Activated CD4-positive, CD25-positive, alpha-beta regulatory T cell treated with anti-CD3 and anti-CD28 coated beads, Interleukin-2, amount 50 U/mL, for 72 hours (primary cell): Measurements from ENCODE around the gene RNF215.
"Not testable (repeated sequence)": the region's sequence is repeated elsewhere in the genome, so short reads cannot be mapped to it uniquely, and the experiment has no call there.

Experiments
- DNase-seq: peaks from one replicate; pipeline ENCODE4 v3.0.0; 2021

The RNF215 gene

DNA sequence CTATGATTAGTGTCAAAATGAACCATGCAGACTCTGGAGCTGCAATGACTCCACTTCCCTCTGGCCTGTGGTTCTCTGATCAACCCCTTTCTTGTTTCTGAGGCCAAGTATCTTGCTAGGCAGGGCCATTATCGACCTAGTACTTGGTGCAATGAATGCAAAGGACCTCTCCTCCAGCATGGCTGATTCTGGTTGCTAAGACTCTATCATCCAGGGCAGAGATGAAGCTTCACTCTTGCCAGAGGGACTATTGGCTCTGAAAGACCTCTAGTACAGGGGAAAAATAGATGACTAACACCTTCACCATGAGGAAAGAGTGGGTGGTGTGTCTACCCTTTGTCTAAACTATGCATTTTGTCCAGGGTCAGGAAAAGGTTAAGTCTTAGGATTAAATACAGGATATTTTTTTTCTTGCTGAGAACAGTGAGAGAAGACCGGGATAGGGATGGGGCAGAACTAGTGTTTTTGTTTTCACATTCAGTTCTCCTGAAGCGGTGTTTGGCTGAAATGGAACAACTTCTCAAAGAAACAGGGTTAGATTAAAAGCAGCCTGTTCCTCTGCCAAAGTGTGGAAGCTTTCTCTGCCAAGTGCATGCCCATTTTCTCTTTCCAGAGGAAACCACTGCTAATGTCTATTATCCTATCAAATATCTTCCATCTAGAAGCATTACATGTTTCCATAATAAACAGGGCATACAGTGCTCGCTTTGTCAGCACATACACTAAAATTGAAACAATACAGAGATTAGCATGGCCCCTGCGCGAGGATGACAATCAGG lies 33.3 kb upstream of the RNF215 start:
- no peak for DNase-seq

DNA sequence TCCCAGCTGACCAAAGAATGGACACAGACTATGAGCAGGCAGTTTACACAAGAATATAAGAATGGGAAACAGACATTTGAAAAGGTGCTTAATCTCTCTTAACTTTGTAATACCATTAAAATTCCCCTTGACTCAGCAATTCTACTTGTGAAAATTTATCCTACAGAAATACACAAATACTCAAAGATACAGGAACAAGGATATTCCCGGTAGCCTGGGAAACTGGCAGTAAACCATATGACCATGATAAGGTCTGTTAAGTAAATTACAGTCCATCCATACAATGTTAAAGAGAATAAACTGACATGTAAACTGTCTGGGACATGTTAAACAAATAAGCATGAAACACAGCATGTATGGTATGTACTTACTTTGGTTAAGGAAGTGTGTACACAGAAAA lies 29.6 kb upstream of the RNF215 start:
- DNase-seq, result no peak

DNA sequence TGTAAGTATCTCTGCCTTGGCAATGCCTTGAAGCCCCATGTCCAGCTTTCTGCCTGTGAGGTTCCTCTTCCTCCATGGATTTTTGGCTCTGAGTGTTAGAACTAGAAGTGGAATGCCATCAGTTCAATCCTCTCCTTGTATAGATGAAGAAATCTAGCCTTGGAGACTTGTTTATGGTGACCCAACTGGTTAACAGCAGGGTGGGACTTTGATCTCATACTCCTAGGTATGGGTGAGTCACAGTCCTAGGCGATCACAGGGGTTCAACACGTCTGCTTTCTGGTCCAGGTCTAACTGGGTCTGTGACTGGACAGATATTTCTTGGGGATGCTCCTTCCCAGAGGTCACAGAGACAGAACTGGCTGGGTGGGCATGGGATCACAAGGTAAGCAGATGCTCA lies 29.2 kb upstream of the RNF215 start:
- no peak for DNase-seq

DNA sequence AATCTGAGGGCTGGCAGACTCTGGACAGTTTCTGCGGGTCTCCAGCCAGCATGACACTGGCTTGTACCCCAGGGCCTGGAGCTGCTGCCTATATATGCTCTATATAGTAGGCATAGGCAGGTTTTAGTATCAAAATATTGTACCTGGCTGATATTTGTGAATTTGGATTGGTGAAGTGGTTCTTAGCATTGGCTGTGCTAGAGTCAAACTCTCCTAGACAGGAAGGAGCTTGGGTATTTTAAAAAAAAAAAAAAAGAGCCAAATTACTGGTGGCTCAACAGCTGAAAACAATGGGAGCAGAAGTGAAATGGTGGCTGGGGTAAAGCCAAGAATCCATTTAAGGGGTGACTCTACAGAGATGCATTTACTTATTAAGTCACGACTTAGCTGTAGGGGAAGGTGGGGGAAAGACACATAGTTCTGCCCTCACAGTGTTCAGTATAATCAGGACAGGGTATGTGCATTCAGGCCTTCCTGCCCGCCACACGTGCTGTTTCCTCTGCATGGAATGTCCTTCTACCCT lies 27.4 kb upstream of the RNF215 start:
- DNase-seq, result no peak

DNA sequence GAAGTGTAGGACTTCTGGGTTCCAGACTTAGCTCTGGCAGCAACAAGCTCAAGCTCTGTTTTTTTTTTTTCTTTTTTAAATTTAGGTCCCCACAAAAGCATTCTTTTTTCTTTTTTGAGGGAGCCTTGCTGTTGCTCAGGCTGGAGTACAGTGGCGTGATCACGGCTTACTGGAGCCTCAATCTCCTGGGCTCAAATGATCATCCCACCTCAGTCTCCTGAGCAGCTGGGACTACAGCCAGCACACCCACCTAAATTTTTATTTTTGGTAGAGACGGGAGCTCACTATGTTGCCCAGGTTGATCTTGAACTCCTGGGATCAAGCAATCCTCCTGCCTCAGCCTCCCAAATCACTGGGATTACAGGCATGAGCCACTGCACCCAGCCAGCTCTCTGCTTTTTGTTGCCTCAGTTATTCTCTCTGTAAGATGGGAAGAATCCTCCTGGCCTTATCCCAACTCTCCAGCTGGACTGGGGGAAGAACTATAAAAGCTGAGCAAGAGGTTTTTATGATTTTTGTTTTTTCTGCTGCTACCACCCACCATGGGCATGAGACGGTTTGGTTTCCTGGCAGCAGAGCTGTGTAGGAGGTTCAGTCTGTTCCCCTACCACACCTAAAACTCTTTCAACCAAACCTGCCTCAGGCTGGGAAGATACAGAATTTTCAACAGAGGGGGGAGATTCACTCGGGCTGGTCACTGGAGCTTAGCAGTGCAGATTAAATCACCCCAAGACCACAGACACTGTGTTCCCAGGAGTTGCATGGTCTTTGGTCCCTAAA lies 26.7 kb upstream of the RNF215 start:
- DNase-seq, result no peak

DNA sequence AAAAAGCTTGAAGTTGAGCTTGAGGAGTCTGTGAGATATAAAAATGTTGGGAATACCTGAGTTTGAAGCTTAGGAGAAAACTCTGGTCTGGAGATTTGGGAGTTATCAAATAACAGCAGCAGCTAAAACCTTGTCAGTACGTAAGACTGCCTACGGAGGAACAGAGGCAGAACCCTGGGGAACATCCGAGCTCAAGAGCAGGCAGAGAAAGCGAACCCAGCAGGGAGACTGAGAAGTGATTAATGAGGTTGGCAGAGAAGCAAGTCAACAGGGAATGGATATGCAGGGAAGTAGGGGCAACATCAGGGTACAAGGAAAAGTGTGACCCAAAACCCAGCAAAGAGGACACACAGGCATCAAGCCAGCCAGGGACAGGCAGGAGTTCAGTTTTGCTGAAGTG lies 25.8 kb upstream of the RNF215 start:
- DNase-seq, result no peak

DNA sequence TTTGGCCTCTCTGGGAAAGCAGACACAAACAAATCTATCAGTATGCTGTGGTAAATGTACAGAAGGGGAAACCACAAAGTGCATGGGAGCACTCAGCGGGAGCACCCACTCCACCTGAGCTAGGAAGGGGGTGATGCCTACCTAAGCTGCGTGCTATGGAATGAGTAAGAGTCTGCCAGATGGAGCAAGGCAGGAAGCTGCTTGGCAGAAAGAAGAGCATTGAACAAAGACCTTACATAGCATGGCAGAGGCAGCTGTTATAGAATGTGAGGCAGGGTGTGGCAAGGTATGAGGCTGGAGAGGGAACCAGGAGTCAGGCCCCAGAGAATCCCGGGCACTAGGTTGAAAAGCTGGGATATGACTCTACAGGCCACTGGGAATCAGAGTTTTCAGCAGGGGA lies 24.6 kb upstream of the RNF215 start:
- DNase-seq, result no peak

DNA sequence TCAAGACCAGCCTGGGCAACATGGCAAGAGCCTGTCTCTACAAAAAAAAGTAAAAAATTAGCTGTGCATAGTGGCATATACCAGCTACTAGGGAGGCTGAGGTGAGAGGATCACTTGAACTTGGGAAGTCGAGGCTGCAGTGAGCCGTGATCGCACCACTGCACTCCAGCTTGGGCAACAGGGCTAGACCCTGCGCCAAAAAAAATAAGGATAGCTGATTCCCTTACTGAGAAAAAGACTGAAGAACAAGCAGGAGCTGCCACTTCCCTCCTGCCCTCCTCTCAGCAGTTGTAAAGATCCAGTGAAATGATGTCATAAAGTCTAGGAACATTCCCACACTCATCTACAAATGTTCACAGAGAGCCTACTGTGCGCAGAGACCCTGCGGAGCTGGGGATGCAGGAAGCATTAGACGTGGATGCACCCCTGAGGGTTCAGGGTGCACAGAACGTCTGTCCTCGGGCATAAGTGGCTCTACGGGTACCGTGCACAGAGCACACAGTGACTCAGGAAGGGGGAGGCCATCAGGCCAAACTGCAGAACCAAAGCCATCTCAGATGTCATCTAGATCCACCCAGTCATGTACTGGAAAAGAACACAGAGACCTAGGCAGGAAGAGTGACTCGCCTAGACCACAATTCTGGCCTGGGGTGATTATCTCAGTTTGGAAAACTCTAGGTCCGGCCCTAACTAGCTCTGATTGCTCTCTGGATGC lies 21.3 kb upstream of the RNF215 start:
- no peak for DNase-seq

DNA sequence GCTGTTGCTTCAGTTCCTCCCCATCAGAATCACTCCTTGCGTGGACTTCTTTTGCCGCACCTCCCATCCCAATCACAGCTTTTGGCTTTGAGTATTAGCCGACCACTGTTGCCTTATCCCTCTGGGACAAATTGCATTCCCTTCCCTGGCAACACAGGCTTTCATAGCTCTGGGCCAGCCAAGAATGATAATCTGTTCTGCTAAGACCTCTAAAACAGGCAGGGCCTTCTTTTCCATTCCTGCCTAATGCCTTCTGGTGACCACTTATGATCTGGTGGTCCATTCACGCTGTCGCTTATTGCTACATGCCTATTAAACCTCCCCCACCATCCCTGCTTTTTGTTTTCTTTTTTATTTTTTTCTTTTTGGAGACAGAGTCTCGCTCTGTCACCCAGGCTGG lies 19.2 kb upstream of the RNF215 start:
- DNase-seq, result no peak

DNA sequence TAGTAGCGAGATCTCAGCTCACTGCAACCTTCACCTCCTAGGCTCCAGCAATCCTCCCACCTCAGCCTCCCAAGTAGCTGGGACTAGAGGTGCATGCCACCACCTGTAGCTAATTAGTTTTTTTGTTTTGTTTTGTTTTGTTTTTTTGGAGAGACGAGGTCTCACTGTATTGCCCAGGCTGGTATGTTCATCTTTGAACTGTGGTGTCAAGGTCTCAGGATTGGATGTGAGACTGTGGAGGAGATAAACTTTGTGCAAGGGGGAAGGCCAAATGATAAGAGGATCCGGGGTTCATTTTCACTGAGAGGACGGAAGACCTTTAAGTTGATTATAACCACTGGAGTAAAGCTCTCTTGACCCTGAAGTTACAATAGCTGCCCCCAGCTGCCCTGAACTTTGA lies 18.5 kb upstream of the RNF215 start:
- DNase-seq, result no peak

DNA sequence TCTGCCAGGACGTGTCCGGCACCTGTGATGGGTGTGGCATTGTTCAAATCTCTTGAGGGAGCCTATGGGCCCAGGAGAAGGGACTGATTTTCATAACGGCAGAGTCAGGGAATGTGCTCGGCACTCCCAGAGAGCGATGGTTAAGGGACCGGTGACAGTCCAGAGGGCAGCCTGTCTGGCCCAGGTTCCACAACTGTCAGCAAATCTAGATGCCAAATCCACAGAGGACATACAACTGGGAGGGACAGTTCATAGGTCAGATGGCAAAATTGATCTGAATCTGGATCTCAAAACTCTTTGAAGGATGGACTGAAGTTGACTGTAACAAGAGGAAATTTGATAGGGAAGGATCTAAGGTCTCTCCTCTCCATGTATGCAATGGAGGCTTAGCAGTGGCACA lies 17.1 kb upstream of the RNF215 start:
- DNase-seq, result no peak

DNA sequence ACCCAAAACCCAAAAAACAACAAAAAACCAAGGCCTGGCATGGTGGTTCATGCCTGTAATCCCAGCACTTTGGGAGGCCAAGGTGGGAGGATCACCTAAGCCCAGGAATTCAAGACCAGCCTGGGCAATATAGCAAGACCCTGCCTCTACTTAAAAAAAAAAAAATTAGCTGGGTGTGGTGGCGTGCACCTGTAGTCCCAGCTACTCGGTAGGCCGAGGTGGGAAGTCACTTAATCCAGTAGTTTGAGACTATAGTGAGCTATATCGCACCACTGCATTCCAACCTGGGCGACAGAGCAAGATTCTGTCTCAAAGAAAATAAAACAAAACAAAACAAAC lies 15.5 kb upstream of the RNF215 start:
- not testable (repeated sequence) for DNase-seq

DNA sequence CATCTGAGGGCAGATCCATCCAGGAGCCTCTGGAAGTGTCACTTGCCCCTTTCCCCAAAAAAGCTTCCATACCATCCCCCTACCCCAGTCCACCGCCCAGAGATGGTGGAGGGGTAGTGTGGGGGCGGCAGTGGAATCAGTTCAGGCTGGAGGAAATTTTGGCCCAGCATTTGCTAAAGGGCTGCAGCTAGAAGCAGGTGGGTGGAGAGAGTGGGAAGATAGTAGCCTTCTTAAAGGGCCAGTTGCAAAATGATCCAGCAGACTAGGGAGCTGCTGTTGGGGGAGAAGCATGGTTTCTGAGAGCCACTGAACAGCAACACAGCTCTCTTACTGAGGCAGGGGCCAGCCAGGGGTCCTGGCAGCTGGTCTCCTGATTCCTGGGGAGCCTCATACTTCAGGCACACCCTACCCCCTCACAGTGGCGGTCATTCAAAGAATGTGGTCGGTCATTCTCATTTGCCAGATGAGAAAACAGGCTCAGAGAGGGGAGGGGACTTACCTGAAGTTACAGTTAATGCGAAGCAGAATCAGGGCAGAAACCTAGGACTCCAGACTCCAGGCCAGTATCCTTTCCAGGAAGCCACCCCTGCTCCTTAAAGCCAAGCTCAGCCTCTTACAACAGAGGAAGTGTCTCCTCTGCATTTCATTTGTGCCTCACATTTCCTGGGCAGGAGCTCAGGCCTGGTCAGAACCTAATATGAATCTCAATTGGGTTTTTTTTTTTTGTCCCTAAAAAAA lies 15.0 kb upstream of the RNF215 start:
- DNase-seq, result no peak

DNA sequence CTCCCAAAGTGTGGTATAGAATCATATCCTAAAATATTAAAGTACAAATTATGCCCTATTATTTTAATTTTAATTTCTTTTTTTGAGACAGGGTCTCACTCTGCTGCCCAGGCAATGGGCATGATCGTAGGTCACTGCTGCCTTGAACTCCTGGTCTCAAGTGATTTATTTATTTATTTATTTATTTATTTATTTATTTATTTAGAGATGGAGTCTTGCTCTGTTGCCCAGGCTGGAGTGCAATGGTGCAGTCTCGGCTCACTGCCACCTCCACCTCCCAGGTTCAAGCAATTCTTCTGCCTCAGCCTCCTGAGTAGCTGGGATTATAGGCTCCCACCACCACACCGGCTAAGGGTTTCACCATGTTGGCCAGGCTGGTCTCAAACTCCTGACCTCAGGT lies 13.8 kb upstream of the RNF215 start:
- DNase-seq, result not testable (repeated sequence)

DNA sequence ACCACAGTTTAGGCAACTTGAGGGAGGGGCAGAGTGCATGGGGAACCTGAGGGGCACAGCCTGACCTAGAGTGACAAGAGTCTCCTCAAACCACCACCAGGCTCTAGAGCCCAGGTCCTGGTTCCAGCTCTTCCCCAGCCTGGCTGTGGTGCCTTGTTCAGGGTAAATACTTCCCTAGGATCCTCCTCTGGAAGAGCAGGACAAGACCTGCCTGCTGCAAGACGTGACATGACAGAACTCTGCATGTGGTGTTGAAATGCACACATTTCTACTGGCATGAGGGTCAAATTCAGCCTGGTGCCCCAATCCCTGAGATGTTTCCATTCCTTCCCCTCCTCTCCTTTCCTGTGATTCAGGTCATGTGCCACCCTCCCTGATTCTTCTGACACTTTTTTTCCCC lies 12.9 kb upstream of the RNF215 start:
- no peak for DNase-seq

DNA sequence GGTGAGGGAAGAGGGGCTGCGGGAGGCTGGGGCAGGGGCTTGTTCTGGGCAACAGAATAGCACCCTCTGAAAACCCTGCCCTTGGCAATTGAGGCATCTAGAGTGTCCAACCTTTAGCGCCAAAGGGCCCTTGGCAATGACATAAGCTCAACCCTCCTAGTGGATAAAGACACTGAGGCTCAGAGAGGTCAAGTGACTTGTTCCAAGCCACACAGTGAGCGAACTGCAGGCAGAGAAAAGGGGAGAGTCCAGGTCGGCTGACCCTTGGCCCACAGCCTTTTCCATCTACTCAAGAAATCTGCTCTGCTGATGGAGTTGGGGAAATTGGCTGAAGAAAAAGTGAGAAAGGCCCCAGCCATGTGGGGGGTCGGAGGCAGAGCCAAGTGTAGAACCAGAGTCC lies 12.5 kb upstream of the RNF215 start:
- DNase-seq, result no peak

DNA sequence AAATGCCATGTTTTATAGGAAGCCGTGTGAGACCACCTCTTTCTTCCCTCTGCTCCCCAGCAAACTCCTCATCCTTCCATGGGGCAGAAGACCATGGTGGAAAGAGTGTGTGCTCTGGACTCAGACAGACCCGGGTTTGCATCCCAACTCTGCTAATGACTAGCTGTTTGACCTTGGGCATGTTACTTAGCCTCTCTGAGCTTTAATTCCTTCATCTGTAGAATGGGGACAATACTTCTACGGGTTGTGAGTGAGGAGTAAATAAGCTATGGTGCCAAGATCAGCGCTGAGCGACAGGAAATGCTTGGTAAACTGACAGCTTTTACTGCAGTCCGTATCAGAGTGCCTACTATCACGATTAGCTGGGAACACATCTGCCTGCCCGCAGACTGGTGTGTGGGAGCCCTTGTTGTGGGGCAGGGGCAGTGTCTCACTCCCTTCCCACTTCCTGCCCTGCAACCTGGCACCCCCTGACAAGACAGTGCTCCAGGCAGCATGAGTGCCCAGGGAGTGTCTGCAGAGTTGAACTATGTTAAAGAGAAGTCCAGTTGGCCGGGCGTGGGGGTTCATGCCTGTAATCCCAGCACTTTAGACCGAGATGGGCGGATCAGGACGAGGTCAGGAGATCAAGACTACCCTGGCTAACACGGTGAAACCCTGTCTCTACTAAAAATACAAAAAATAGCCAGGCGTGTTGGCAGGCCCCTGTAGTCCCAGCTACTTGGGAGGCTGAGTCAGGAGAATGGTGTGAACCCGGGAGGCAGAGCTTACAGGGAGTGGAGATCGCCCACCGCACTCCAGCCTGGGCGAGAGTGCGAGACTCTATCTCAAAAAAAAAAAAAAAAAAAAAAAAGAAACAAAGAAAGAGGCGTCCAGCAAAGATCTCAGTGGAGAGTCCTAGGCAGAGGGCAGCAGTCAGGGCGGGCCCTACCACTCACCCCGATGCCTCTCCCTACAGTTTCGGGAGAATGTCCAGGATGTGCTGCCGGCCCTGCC lies 11.8 kb upstream of the RNF215 start:
- DNase-seq, result no peak

DNA sequence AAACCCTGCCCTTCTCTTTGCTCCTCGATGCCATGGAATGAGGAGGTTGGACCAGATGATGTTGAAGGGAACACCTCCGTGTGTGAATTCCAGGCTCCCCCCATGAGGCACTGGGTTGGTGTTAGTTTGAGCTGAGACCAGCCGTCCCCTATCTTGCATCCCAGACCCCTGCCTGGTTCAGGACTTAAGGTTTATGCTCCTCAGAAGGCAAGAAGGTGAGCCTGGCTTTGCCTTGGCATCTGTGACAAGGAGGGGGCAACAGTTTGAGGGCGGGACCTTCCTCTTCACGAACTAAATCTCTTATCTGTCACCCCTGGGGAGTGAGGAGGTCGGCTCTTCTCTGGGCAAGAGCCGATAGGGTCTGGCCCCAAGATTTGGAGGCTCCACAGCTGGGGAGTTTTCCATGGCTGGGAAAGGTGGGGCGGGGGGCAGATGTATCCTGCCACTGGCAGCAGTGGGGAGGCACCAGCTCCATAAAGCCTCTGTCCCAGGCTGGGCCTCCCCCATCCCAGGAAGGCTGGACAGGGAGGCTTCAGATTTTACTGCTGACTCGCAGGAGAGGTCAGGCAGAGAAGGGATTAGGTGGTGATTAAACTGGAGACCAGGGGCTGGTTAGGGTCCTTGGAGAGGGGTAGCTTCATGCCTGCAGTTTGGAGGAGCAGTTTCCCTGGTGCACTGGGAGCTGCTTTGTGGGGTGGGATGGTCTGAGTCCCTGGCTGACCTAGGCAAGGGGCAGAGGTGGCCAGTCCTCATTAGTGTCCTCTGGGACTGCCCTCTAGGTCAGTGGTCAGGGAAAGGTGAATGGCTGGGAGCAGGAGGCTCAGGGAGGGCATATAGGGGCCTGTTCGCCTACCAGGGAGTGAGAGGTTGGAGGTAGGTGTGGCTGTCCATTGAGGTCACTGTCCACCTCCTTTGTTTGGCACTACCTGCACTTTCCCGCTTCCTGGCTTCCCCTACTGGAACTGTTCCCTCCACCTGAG lies 10.7 kb upstream of the RNF215 start:
- no peak for DNase-seq

DNA sequence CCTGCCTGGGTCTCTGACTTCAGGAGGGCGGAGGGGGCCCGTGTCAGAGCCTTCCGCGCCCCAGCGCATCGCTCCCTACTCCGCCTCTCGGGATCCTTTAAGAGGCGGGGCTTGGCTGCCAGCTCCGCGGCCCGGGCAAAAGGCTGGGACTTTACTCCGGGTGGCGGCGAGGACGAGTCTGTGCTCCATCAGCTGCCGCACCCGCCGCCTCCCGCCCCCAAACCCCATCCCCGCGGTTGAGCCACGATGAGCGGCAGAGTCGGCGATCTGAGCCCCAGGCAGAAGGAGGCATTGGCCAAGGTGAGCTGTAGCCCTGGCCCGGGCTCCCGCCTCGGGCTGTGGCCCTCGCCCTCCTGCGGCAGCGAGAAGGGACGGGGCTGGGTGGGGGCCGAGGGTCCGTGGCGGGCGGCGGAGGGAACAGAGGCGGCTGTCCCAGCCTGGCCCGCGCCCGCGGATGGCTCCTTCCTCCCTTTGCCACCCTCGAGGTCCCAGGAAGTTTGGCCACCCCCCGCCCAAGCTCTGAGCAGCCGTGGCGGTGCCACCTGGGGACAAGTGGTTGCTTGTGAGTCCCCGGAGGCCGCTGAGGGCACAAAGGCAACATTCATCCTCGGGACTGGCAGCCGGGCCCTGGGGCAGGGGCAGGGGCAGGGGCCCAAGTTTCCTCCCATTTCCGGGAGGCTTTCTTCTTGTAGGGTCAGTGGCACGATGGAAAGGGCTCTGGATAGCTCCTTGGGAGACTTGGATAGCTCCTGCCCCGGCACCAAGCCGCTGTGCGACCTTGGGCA lies 9.9 kb upstream of the RNF215 start, which contains the start of gene SEC14L2:
SEC14L2 (plus strand) TSS at position 148 of the 785 bp plus-strand sequence; CDS start at position 247, 99 bp downstream.
- peak; percentile 54 for DNase-seq
